ENCODE data around the gene IDH3B.

DNA sequence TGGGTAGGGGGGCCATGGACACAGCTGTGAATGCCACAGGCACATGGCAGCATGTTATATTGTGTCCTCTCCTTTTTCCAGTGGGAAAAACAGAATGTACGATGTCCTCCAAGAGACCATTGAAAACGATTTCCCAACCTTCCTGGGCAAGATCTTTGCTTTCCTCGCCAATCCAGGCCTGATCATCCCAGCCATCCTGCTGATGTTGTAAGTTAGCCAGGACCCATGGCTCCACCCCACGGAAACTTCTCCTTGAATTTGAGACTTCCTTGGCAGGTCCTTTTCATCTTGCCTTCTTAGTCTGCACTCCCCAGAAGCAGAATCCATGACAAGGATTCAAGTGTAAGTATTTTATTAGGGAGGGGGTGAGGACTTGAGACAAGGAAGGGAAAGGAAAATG, 39.8 kb downstream of the IDH3B start:
- TF ChIP-seq CTCF (IDR thresholded peaks at IDR 0.05) (no peak), SIN3A (IDR thresholded peaks at IDR 0.05; ENCODE audit: borderline replicate concordance, insufficient read depth, low read depth, low read length) (no peak)

Data from Panc1 (cell line).